Activated CD4-positive, alpha-beta T cell treated with anti-CD3 and anti-CD28 coated beads, Interleukin-10, Interleukin-2, amounts not matched to agents 100 ng/mL and 50 ng/mL, durations not matched to agents 16 hours and 8 hours (primary cell): ENCODE measurements around the gene CFB.
A peak's percentile ranks its signal among the peaks of the same experiment; 100 is the strongest.

Experiments used
- DNase-seq: peaks from one replicate; pipeline ENCODE4 v3.0.0-alpha.2; 2020

CFB gene

GRCh38 chr6:31949926-31950548, 4.1 kb downstream of the CFB start:
- no peak for DNase-seq

DNA sequence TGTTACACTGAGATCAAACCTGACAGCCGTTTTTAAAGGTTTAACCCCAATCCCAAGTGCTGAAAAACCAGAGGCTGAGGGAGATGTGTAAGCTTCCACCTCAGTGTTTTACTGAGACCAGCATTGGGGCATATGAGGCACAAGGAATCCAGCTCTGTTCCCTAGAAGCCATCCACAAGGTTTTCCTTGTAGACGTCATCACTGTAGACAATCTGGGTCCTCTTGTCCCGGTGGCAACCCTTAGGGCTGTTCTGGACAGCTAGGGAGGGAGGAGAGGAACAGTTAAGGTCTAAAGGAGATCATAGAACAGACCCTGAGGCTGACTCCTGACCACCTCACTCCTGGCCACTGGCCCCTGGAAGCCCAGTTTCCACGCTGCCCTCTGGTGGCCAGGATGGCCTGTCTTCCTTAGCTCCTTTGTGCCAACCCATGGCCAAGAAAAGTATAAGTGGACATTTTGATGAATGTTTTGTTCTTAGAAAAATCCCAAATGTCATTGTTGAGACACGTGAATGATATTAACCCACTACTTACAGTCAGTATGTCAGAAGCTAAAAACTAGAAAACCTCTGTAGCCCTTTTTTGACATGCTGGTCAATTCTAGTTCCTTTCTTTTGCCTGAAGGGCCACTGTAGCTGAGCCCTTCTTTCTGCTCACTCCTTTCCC, 6.4 kb downstream of the CFB start:
- peak; percentile 44 for DNase-seq

- no peak for DNase-seq
Observed at GRCh38 chr6:31952890-31953289, 7.0 kb downstream of the CFB start.

- no peak for DNase-seq
Observed at GRCh38 chr6:31954511-31954910, 8.6 kb downstream of the CFB start.

DNA sequence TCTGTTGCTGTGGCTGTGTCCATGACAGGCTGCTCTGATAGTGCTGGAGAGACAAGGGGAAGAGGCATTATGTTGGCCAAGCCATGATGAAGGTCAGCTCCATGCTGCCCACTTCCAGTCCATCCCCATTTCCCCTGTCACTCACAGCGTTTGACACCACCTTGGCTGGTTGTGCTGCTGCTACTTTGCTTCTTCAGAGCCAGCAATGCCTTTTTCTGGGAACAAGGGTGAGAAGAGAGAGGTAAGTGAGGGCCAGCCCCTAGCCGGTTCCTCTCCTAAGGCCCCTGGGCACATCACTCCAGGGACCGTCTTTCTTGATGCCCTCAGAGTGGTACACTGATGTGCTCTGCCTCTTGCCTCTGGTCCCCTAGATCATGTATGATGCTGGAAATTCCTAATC, 10.9 kb downstream of the CFB start:
- no peak for DNase-seq

- DNase-seq: no peak
Observed at GRCh38 chr6:31958412-31958740, 12.5 kb downstream of the CFB start.

GRCh38 chr6:31958741-31959739, 13.1 kb downstream of the CFB start, which contains the start of the genes NELFE and SKIC2:
TSS of gene NELFE (minus strand) at chr6:31958971. CDS start at chr6:31958446, 525 bp downstream.
TSS of gene SKIC2 (plus strand) at chr6:31959175. CDS start at chr6:31959193, 18 bp downstream.
- peak; percentile 100 for DNase-seq

GRCh38 chr6:31961616-31962015, 15.7 kb downstream of the CFB start:
- DNase-seq: no peak

- no peak for DNase-seq
Observed at GRCh38 chr6:31963921-31964320, 18.0 kb downstream of the CFB start.

DNA sequence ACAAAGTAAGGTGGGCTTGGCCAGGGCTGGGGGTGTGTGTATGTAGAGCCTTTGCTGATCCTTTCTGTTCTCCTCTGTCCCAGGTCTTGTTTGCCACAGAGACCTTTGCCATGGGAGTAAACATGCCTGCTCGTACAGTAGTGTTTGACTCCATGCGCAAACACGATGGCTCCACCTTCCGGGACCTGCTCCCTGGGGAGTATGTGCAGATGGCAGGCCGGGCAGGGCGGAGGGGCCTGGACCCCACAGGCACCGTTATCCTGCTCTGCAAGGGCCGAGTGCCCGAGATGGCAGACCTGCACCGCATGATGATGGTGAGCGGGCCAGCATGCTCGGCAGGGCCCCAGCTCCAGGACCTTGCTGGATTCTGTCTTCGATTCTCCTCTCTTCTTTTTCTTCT, 19.8 kb downstream of the CFB start:
- no peak for DNase-seq

- no peak for DNase-seq
Observed at GRCh38 chr6:31966506-31966905, 20.6 kb downstream of the CFB start.

GRCh38 chr6:31966997-31967925, 21.4 kb downstream of the CFB start:
- DNase-seq: no peak

- no peak for DNase-seq
Observed at GRCh38 chr6:31967926-31968320, 22.0 kb downstream of the CFB start.

GRCh38 chr6:31968326-31968725, 22.4 kb downstream of the CFB start:
- no peak for DNase-seq

DNA sequence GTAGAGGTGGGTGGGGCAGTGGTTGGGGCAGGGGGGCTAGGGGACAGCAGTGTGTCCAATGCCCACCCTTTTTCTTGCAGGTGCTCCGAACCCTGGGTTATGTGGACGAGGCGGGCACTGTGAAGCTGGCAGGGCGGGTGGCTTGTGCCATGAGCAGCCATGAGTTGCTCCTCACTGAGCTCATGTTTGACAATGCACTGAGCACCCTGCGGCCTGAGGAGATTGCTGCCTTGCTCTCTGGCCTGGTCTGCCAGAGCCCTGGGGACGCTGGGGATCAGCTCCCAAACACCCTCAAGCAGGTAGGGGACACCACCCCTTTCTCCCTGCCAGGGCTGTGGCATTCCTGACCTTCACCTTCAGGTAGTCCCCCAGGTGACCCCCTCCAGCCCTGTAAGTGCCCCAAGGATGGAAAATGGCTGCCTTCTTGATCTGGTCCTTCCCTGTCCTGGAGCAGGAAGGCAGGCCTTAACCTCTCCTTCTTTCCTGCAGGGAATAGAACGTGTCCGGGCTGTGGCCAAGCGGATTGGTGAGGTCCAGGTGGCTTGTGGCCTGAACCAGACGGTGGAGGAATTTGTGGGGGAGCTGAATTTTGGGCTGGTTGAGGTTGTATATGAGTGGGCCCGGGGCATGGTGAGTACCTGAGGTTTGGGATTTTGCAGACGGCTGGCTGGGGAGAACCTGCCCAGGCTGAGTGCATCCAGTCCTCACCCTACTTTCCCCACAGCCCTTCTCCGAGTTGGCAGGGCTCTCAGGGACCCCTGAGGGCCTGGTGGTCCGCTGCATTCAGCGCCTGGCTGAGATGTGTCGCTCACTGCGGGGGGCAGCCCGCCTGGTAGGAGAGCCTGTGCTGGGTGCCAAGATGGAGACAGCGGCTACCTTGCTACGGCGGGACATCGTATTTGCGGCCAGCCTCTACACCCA, 23.2 kb downstream of the CFB start:
- no peak for DNase-seq

DNA sequence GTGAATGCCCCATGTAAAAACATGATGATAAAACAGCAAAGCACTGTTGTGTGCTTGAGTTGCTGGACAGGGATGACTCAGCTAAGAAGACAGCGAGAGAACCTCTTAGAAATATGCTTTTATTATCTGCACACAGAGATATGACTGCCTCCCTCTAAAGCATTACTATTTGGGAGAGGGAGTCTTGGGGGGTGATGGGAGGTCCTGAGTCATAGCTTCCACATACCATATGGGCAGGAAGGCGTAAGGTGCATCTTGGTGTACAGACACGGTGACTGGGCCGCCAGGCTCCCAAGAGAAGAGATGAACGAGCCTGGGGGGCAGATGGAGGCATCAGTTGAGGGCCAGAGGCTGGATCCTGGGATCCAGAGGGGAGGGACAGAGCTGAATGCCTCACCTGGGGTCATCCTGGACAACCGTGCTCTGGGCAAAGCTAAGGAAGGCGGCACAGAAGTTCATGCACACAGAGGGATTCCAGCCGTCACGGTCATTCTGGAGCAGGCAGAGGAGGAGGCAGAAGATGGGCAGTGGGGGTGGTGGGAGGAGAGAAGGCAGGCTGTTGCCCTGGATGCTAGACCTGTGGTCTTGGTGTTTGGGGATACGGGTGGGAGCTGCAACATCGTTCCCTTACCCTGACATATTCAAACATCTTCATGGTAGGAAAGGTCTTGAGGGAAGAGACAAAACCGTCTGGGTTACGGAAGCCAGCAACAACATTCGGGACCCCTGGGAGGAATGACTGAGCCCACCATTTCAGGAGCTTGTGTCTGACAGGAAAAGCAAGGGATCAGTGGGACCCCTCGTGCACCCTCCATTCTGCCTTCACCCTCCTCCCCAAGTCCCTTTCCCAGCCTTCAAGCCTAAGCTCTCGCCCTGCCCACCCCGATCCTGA, 24.1 kb downstream of the CFB start:
- no peak for DNase-seq

DNA sequence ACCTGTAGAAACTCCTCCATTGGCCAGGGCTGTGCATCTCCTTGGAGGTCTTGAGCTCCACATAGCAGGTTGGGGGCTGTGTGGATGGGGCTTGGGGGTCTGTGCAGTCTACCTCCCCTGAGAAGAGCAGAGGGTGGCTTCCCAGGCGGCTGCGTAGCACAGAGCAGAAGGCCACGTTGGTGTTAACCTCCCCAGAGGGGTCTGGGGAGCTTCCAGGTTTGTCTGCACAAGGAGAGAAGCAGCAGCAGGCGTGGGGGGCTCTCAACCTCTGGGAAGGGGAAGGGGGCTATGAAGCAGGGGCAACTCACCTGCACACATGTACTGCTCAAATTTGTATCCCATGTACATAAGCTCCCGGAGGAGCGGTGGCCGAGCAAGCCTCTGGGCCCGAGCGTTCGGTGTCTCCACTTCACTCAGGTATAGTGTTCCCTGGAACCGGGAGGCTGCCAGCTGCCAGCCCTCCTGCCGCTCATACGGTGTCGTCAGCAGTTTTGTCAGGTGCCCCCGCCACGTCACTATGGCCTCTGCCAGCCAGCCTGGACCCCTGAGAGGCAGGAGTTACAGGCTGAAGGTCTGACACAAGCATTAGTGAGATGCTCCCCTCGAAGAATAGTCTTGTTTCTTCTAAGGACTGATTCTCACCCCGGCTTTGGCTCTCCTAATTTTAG, 24.8 kb downstream of the CFB start:
- DNase-seq: no peak

- DNase-seq: no peak
Observed at GRCh38 chr6:31971279-31971992, 25.5 kb downstream of the CFB start.
